Sigmoid colon (tissue), 7 donors: ENCODE measurements around the gene PERM1. TPM values are rescaled to one million over a fixed set of nuclear protein-coding genes. Genes with fewer than 3 reads are reported as not detected.
"Not testable (repeated sequence)": the region's sequence is repeated elsewhere in the genome, so short reads cannot be mapped to it uniquely, and the experiment has no call there.

Source experiments
- DNase-seq: peaks from one replicate; pipeline ENCODE4 v3.0.0-alpha.2; 2019
- H3K27ac ChIP-seq, 4 donors: fragments of 200-600 bp; sonication (generic); one replicate each; pipeline ENCODE4 v1.5.1; 2016 to 2019; ENCODE audit warnings: mild to moderate bottlenecking in 1 of 4
- H3K27me3 ChIP-seq, 3 donors: fragments of 200-600 bp; sonication (generic); one replicate each; pipeline ENCODE4 v1.5.1; 2019; ENCODE audit warnings: mild to moderate bottlenecking in 1 of 3
- H3K36me3 ChIP-seq, 4 donors: fragments of 200-600 bp; sonication (generic); one replicate each; pipeline ENCODE4 v1.5.1; 2016 to 2019
- H3K4me1 ChIP-seq, 4 donors: fragments of 200-600 bp; sonication (generic); one replicate each; pipeline ENCODE4 v1.5.1; 2017 to 2019
- H3K4me3 ChIP-seq, 4 donors: fragments of 200-600 bp; sonication (generic); one replicate each; pipeline ENCODE4 v1.5.1; 2017 to 2019; ENCODE audit warnings: mild to moderate bottlenecking in 2 of 4, moderate library complexity in 1 of 4
- H3K9me3 ChIP-seq, 4 donors: fragments of 200-600 bp in 3 of 4; sonication (generic) in 3 of 4; one replicate each; pipeline versions ENCODE4 v1.5.1 to v1.6.1; 2013 to 2019
- CTCF ChIP-seq, 4 experiments: fragments of 450-650 bp in 3 of 4; fragments of 200-600 bp in 1 of 4; IDR thresholded peaks; one replicate each; pipeline ENCODE4 v1.5.1; 2016 to 2019; ENCODE audit warnings: antibody characterized with exemption in 4 of 4, mild to moderate bottlenecking in 3 of 4, moderate library complexity in 2 of 4
- EP300 ChIP-seq, 4 donors: sonication (generic); formaldehyde crosslinking; IDR thresholded peaks; one replicate each; pipeline ENCODE4 v1.6.1; 2017; ENCODE audit warnings: antibody characterized with exemption in 4 of 4
- POLR2A ChIP-seq, 2 donors: fragments of 450-650 bp; IDR thresholded peaks; one replicate each; pipeline ENCODE4 v1.6.1; 2016; ENCODE audit warnings: antibody characterized with exemption in 2 of 2, mild to moderate bottlenecking in 2 of 2, moderate library complexity in 2 of 2
- POLR2AphosphoS5 ChIP-seq, 4 donors: sonication (generic); formaldehyde crosslinking; IDR thresholded peaks; one replicate each; pipeline ENCODE4 v1.6.1; 2017; ENCODE audit warnings: antibody characterized with exemption in 4 of 4
- WGBS, 2 donors: extraction: QIAGEN DNeasy Blood & Tissue Kit; methylation state at CpG; one replicate each; pipeline ENCODE4 v1.1.7; 2013; 5-methylcytosine and 5-hydroxymethylcytosine counted together
- intact Hi-C: fragments of 100-400 bp; cut with DNase I; formaldehyde crosslinking; loops from one replicate; pipeline ENCODE4 v1.15.1; 2023
- polyA plus RNA-seq, 3 donors: library from polyadenylated mRNA; stranded (reverse); fragments of 200-250 nt; gene quantifications; one replicate each; pipeline ENCODE4 v1.2.3, GENCODE V29; 2013
- total RNA-seq, 4 donors: library from RNA; depleted of rRNA; stranded (reverse); fragments of >200 nt; gene quantifications; one replicate each; pipeline ENCODE4 v1.1.0, GENCODE V29; 2016
- donor health status: healthy with polysubstance abuse.
- donor health status: Bipolar disorder and iron deficiency.
- donor health status: healthy.

The PERM1 gene
- total and polyA plus RNA-seq, 7 donors: under 0.01 to 0.69 (median 0.16) TPM; not detected in 4

- intact Hi-C loops: no loop called here
- Histone ChIP-seq H3K4me1 (no peaks in the 10 kb centered on the region), H3K27ac (no peak overlapping the region), H3K9me3 (peaks cover 0 to 5% (median 3%) of the 10 kb centered on the region in 4 donors), H3K36me3 (no peaks in the 10 kb centered on the region), H3K27me3 (no peaks in the 10 kb centered on the region), H3K4me3 (no peak overlapping the region)
- no peak for DNase-seq
- TF ChIP-seq CTCF (IDR thresholded peaks at IDR 0.05): no peak
- 85 to 88% methylated on average over 7 of the region's 7 CpGs for WGBS, 2 donors
Measured at GRCh38 chr1:992362-992761, 10.5 kb upstream of the PERM1 start.

- Histone ChIP-seq H3K27me3 (no peaks in the 10 kb centered on the region), H3K27ac (no peak overlapping the region), H3K9me3 (peaks cover 0 to 5% (median 3%) of the 10 kb centered on the region in 4 donors), H3K36me3 (no peaks in the 10 kb centered on the region), H3K4me1 (no peaks in the 10 kb centered on the region), H3K4me3 (no peak overlapping the region)
- DNase-seq: no peak
- WGBS, 2 donors: 95 to 98% methylated on average over 10 of the region's 10 CpGs
- TF ChIP-seq CTCF (IDR thresholded peaks at IDR 0.05) (no peak), POLR2AphosphoS5 (IDR thresholded peaks at IDR 0.05) (no peak), POLR2A (IDR thresholded peaks at IDR 0.05) (no peak), EP300 (IDR thresholded peaks at IDR 0.05) (no peak)
- intact Hi-C loops: no loop called here
Measured at GRCh38 chr1:991895-992294, 10.0 kb upstream of the PERM1 start.

- H3K27ac ChIP-seq, H3K27me3 ChIP-seq, H3K4me1 ChIP-seq, H3K36me3 ChIP-seq, H3K9me3 ChIP-seq, DNase-seq, H3K4me3 ChIP-seq, intact Hi-C loops: not testable (repeated sequence)
- 85 to 89% methylated on average over 6 of the region's 6 CpGs for WGBS, 2 donors
Measured at GRCh38 chr1:991275-991674, 9.4 kb upstream of the PERM1 start.

GRCh38 chr1:988061-988460 lies 6.2 kb upstream of the PERM1 start:
- intact Hi-C loops, H3K36me3 ChIP-seq, H3K9me3 ChIP-seq, H3K27ac ChIP-seq, H3K4me3 ChIP-seq, DNase-seq, H3K4me1 ChIP-seq: not testable (repeated sequence)
- WGBS, 2 donors: 84 to 85% methylated on average over 5 of the region's 5 CpGs
- H3K27me3 ChIP-seq: peaks cover 0 to 18% (median 13%) of the 10 kb centered on the region in 3 donors

GRCh38 chr1:985126-985525 lies 3.2 kb upstream of the PERM1 start:
- intact Hi-C loops: loop anchor here (2.0 kb wide), 1 partner anchor 78 kb away; no protein-coding TSS in a partner anchor
- 69 to 76% methylated on average over 13 of the region's 13 CpGs for WGBS, 2 donors
- peaks cover 0 to 32% (median 13%) of the 10 kb centered on the region in 3 donors for H3K27me3 ChIP-seq
- peaks cover 0 to 6% (median 3%) of the 10 kb centered on the region in 4 donors for H3K4me1 ChIP-seq
- H3K36me3 ChIP-seq: no peaks in the 10 kb centered on the region
- no peak overlapping the region for H3K4me3 ChIP-seq
- H3K9me3 ChIP-seq: no peaks in the 10 kb centered on the region
- no peak for DNase-seq
- H3K27ac ChIP-seq: no peak overlapping the region
- TF ChIP-seq POLR2A (IDR thresholded peaks at IDR 0.05) (no peak), EP300 (IDR thresholded peaks at IDR 0.05) (no peak), POLR2AphosphoS5 (IDR thresholded peaks at IDR 0.05) (no peak), CTCF (IDR thresholded peaks at IDR 0.05) (no peak)

- H3K4me3 ChIP-seq: no peak overlapping the region
- intact Hi-C loops: loop anchor here (2.0 kb wide), 1 partner anchor 78 kb away; no protein-coding TSS in a partner anchor
- WGBS, 2 donors: 33 to 52% methylated on average over 12 of the region's 12 CpGs
Measured at GRCh38 chr1:984476-984814, 2.6 kb upstream of the PERM1 start.

More at GRCh38 chr1:984476-984814, 2.6 kb upstream of the PERM1 start:
- Histone ChIP-seq H3K4me1 (peaks cover 0 to 6% (median 3%) of the 10 kb centered on the region in 4 donors), H3K9me3 (no peaks in the 10 kb centered on the region), H3K27me3 (peaks cover 0 to 32% (median 13%) of the 10 kb centered on the region in 3 donors), H3K36me3 (no peaks in the 10 kb centered on the region), H3K27ac (no peak overlapping the region)
- TF ChIP-seq EP300 (IDR thresholded peaks at IDR 0.05): no peak
- TF ChIP-seq POLR2A (IDR thresholded peaks at IDR 0.05): no peak
- no peak for TF ChIP-seq POLR2AphosphoS5 (IDR thresholded peaks at IDR 0.05)
- TF ChIP-seq CTCF (IDR thresholded peaks at IDR 0.05): no peak
- DNase-seq: no peak
